GM18517 (cell line): Measurements from ENCODE around the gene EYA4.
A peak's percentile ranks its signal among the peaks of the same experiment; 100 is the strongest.
"Not testable (repeated sequence)": the region's sequence is repeated elsewhere in the genome, so short reads cannot be mapped to it uniquely, and the experiment has no call there.

Source experiments
- ATAC-seq: cut with Tn5 transposase; IDR thresholded peaks from one replicate; pipeline ENCODE4 v1.9.1; 2021; ENCODE audit warnings: mild to moderate bottlenecking, moderate library complexity; ENCODE audit not compliant: unreplicated experiment

Gene EYA4

GRCh38 chr6:133551436-133551835 is 310.3 kb downstream of the EYA4 start:
- no peak for ATAC-seq

GRCh38 chr6:133551847-133552341 is 310.7 kb downstream of the EYA4 start:
- no peak for ATAC-seq

DNA sequence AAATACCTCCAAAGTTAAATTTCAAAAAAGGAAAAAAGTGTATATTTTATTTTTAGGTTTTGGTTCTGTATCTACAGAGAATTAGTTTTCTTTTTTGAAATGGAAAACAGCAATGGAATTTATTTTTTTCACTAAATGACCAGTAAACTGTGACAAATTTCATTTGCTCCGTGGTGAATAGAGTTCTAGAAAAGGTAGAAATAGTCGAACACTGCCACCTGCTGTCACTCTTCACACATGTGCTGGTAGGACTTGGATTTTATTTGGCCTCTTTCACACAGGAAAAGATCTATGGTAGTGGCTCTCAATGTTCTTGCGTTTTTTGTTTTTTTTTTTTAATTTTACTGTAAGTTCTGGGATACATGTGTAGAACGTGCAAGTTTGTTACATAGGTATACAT is 312.5 kb downstream of the EYA4 start:
- no peak for ATAC-seq

DNA sequence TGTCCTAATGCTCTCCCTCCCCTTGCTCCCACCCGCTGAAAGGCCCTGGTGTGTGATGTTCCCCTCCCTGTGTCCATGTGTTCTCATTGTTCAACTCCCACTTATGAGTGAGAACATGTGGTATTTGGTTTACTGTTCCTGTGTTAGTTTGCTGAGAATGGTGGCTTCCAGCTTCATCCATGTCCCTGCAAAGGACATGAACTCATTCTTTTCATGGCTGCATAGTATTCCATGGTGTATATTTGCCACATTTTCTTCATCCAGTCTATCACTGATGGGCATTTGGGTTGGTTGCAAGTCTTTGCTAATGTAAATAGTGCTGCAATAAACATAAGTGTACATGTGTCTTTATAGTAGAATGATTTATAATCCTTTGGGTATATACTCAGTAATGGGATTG is 313.0 kb downstream of the EYA4 start:
- not testable (repeated sequence) for ATAC-seq

GRCh38 chr6:133555685-133556084 is 314.5 kb downstream of the EYA4 start:
- ATAC-seq: no peak

- no peak for ATAC-seq
Observed at GRCh38 chr6:133559926-133560325, 318.8 kb downstream of the EYA4 start.

- ATAC-seq: no peak
Observed at GRCh38 chr6:133567636-133568035, 326.5 kb downstream of the EYA4 start.

DNA sequence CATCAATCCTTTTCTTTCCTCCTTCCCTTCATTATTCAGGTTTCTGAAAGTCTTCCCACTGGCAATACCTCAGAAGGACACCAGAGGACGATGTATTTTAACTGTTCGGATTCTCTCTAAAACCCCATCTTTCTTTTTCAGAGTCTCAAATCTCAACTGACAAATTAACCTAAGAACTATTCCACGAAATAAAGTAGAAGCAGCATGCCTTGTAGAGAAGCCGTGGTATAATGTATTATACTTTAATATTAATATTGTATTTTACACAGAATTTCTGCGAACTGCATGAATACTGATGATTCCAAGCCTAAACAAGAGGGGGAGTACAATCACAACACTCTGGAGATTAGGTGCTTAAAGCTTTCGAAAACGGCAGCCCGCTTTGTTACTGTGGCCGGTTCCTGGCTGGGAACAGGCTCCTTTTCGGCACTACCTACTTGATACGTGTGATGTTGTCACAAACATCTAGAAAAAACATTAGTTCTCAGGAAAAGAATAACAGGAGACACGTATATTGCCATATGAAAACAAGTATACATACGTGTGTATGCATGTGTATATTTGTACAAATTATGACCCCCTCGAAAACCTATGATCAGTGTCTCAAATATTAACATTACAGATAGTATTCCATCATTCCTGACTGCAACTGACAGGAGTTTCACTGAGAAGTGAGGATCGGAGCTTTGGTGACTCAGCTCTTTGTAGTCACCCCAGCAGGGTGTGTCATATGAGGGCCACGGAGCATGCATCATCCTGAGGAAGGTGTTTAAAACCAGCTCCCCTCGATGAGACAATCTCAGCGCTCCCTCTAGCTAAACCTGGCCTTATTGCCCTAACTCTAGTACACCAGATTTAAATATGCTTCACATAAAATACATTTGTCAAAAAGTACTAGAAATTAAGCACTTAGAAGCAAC is 328.1 kb downstream of the EYA4 start:
- peak; percentile 68 for ATAC-seq

DNA sequence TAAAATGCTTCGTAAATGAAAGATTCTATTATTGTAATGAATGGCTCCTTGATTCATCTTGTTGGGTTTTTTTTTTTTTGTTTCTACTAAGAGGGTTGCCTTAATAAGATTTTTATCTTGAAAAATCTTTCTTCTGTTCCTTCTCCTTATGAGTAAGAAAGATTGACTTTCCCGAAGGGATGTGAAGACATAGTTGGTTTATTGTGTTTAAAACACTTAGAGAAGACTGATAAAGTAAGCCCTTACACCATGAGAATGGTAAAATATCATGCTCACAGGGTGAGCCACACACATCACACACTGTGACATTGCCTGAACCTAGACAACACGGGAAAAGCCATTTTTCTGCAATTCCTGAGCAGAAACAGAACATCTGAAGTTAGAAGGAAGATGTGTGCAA is 330.5 kb downstream of the EYA4 start:
- no peak for ATAC-seq

DNA sequence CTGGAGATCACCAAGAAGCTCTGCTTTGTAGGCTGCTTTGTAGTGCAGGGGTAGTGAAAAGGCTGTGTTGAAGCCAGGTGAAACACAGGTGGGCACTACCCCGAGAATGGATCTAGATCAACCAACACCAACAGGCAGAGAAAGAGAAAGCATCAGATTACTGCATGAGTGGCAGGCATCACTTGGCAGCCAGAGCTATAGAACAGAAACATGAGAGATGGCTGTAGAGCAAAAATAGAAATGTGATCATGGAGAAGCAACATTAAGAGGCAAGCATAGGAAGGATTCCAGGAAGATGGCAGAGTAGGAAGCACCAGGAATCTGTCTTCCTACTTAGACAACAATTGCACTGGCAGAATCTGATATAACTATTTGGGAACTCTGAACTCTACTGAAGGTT is 336.7 kb downstream of the EYA4 start:
- ATAC-seq: no peak
